Measurements from ENCODE around the gene TMPRSS6. TPM values are rescaled to one million over a fixed set of nuclear protein-coding genes. Genes with fewer than 3 reads are reported as not detected.

TMPRSS6 gene
- total and polyA plus RNA-seq, 2 of the 13 experiments (the other 11 are each of a cell fraction or from before 2014, with no cell fraction given) = 4.2 to 4.8 TPM

GRCh38 chr22:37129866-37130441 is 20.4 kb upstream of the TMPRSS6 start:
- CTCF ChIA-PET (ENCODE audit: low intra/inter-chr PET ratio, low total read pairs) = no interaction called here
- Histone ChIP-seq H3K4me3 (replicated peaks in 1 of 3; ENCODE audit: insufficient read depth in 1 of 3, low read depth in 2 of 3, low read length in 3 of 3) (no peak overlapping the region), H3K9ac (ENCODE audit: insufficient read depth, low read depth, low read length) (no peak overlapping the region), H4K20me1 (ENCODE audit: insufficient read depth, low read length) (no peaks in the 10 kb centered on the region), H2AFZ (ENCODE audit: low read length) (no peak overlapping the region), H3K4me1 (ENCODE audit: insufficient read depth, low read length) (0 out of 2 replicates have a peak, but pooled peaks cover 9% of the 10 kb centered on the region), H3K36me3 (replicated peaks in 1 of 2; ENCODE audit: control insufficient read depth in 1 of 2, insufficient read depth in 2 of 2, low read length in 2 of 2) (no peaks in the 10 kb centered on the region), H3K27me3 (ENCODE audit: control insufficient read depth in 1 of 2, insufficient read depth in 2 of 2, low read length in 2 of 2) (peaks cover 3 to 10% of the 10 kb centered on the region in 2 experiments; a peak in 3 of 5 replicates), H3K27ac (ENCODE audit: extremely low read length, insufficient read depth, low read length) (no peak overlapping the region), H3K9me3 (ENCODE audit: low read length) (no peaks in the 10 kb centered on the region), H3K4me2 (ENCODE audit: low read depth, low read length) (no peak overlapping the region), H3K79me2 (ENCODE audit: insufficient read depth, low read length) (no peaks in the 10 kb centered on the region)
- no TSS peak for BruUV-seq (replicated peaks)
- ATAC-seq = no peak
- POLR2A ChIA-PET = no interaction called here
- FAIRE-seq = no peak
- no peak for DNase-seq (ENCODE audit: low spot score)
- in situ Hi-C loops (cut with HindIII; ENCODE audit: extremely low pct_ligation_motif_present, low pct_unique_long_range_greater_than_20kb) (no loop called here), intact Hi-C loops (cut with micrococcal nuclease; ENCODE audit: unreplicated experiment) (no loop called here)
- no peak for TF ChIP-seq ZNF780A (CRISPR knock-in tag; IDR thresholded peaks at IDR 0.05)
- TF ChIP-seq RFX1 (IDR thresholded peaks at IDR 0.05) = no peak
- TF ChIP-seq PHF5A (CRISPR knock-in tag; IDR thresholded peaks at IDR 0.05; ENCODE audit: low read depth, unreplicated experiment) = no peak
- WGBS (ENCODE audit: low lambda C conversion rate) = 38% methylated on average over 8 of the region's 14 CpGs

- no TSS peak for BruUV-seq (replicated peaks)
- Histone ChIP-seq H3K4me1 (ENCODE audit: insufficient read depth, low read length) (0 out of 2 replicates have a peak, but pooled peaks cover 9% of the 10 kb centered on the region), H3K4me2 (ENCODE audit: low read depth, low read length) (no peak overlapping the region), H3K27me3 (ENCODE audit: control insufficient read depth in 1 of 2, insufficient read depth in 2 of 2, low read length in 2 of 2) (peaks cover 3 to 16% of the 10 kb centered on the region in 2 experiments; a peak in 4 of 5 replicates), H4K20me1 (ENCODE audit: insufficient read depth, low read length) (no peaks in the 10 kb centered on the region), H3K9me3 (ENCODE audit: low read length) (no peaks in the 10 kb centered on the region), H3K27ac (ENCODE audit: extremely low read length, insufficient read depth, low read length) (no peak overlapping the region), H3K36me3 (replicated peaks in 1 of 2; ENCODE audit: control insufficient read depth in 1 of 2, insufficient read depth in 2 of 2, low read length in 2 of 2) (no peaks in the 10 kb centered on the region), H3K79me2 (ENCODE audit: insufficient read depth, low read length) (no peaks in the 10 kb centered on the region), H2AFZ (ENCODE audit: low read length) (no peak overlapping the region), H3K4me3 (replicated peaks in 1 of 3; ENCODE audit: insufficient read depth in 1 of 3, low read depth in 2 of 3, low read length in 3 of 3) (no peak overlapping the region), H3K9ac (ENCODE audit: insufficient read depth, low read depth, low read length) (no peak overlapping the region)
- TF ChIP-seq PAWR (CRISPR knock-in tag; IDR thresholded peaks at IDR 0.05; ENCODE audit: borderline replicate concordance) (no peak), ZBTB49 (CRISPR knock-in tag; IDR thresholded peaks at IDR 0.05; ENCODE audit: borderline replicate concordance) (no peak), ZNF180 (CRISPR knock-in tag; IDR thresholded peaks at IDR 0.05; ENCODE audit: borderline replicate concordance, low read depth) (no peak), TSC22D2 (CRISPR knock-in tag; IDR thresholded peaks at IDR 0.05; ENCODE audit: borderline replicate concordance) (no peak), CEBPB (IDR thresholded peaks at IDR 0.05; ENCODE audit: borderline replicate concordance, low read depth, low read length) (peak; percentile 51; the same call in 1 of the 2 replicates)
- POLR2A ChIA-PET = no interaction called here
- CTCF ChIA-PET (ENCODE audit: low intra/inter-chr PET ratio, low total read pairs) = no interaction called here
- no peak for FAIRE-seq
- ATAC-seq = no peak
- 36% methylated on average over 4 of the region's 12 CpGs for WGBS (ENCODE audit: low lambda C conversion rate)
- in situ Hi-C loops (cut with HindIII; ENCODE audit: extremely low pct_ligation_motif_present, low pct_unique_long_range_greater_than_20kb) = no loop called here
- intact Hi-C loops (cut with micrococcal nuclease; ENCODE audit: unreplicated experiment) = loop anchor here (1.0 kb wide), 1 partner anchor 10 kb away; no protein-coding TSS in a partner anchor
- DNase-seq (ENCODE audit: low spot score) = no peak
Measured at GRCh38 chr22:37128555-37129281, 19.2 kb upstream of the TMPRSS6 start.
